Limb (tissue), 2 donors: ENCODE data around the gene HOXB4.
A peak's percentile ranks its signal among the peaks of the same experiment; 100 is the strongest.

Experiments
- DNase-seq, 2 donors: peaks; one replicate each; pipeline ENCODE4 v3.0.0-alpha.2; 2016; ENCODE audit errors: extremely low spot score in 2 of 2

Gene HOXB4

DNA sequence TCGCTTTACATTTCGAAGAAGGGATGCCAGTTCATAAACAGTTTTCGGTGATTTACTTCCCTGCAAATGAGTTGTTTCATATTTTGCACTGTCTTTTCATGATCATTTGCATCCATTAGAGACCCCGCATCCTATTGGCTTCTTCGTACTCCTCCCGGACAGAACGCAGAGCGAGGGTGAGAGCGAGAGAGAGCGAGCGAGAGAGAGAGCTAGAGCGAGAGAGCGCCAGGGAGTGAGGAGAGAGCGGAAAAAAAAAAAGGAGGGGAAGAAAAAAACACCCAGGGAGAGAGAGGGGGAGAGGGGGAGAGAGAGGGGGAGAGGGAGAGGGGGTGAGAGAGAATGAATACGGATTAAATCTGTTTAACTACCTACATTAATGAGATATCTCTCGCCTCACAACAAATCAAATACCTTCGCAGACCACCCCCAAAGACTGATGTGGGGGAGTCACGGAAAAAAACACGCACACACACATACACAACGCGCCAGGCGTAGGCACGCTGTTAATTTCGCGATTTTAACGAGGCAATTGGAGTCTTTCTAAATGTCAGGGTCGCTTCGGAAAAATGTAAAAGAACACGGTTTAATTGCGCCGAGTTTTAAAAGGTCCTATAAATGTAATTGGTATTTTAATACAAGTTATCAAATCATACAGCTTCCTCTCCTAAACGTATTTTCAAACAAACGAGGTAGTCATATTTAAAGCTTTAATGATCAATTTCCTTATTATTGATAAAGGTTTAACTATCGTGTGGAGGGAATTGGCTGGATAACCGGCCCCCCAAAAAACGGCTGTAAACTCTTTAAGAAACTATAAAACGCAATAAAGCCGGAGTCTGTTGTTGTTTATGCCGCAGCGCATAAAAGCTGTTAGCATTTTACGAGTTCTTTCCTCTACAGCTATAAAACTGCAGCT is 37.2 kb upstream of the HOXB4 start, which contains the start of gene HOXB8:
HOXB8 (minus strand) TSS at position 246 of the 916 bp plus-strand sequence. CDS start 588 bp downstream, outside the sequence.
- peak in 1 of 2 donors; percentile 70 for DNase-seq

DNA sequence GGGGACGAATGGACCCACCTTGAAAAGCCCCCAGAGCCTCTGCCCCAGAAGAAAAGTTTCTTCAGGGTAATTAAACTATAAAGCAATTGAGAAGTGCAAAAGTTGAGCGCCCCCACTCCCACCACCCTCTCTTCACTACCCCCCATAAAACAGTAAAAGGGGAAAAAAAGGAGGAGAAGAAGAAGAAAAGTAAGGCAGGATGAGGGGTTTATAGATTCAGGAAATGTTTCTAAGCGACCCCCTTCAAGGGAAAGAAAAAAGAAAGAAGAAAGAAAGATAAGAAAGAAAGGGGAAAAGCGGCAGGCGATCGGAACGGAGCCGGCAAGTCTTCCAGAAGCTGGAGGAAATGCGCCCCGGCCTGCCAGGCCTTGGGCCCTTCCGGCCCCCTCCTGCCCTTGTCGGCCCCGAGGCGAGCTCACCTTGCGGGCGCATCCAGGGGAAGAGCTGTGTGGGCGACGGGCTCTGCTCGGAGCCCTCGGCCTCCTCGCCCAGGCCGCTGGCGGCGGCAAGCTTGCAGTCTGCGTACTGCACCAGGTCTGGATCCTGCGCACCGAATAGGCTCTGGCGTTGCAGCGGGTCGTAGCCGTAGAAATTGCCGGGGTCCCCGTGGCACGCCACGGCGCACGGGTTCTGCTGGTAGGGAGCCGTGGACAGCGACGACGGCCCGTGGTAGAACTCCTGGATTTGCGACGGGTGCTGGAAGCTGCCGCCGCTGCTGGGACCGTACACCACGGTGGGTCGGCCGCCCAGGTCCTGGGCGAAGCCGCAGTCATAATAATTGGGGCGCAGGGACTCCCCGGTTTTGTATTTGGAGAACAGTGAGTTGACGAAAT is 35.9 kb upstream of the HOXB4 start:
- no peak for DNase-seq

DNA sequence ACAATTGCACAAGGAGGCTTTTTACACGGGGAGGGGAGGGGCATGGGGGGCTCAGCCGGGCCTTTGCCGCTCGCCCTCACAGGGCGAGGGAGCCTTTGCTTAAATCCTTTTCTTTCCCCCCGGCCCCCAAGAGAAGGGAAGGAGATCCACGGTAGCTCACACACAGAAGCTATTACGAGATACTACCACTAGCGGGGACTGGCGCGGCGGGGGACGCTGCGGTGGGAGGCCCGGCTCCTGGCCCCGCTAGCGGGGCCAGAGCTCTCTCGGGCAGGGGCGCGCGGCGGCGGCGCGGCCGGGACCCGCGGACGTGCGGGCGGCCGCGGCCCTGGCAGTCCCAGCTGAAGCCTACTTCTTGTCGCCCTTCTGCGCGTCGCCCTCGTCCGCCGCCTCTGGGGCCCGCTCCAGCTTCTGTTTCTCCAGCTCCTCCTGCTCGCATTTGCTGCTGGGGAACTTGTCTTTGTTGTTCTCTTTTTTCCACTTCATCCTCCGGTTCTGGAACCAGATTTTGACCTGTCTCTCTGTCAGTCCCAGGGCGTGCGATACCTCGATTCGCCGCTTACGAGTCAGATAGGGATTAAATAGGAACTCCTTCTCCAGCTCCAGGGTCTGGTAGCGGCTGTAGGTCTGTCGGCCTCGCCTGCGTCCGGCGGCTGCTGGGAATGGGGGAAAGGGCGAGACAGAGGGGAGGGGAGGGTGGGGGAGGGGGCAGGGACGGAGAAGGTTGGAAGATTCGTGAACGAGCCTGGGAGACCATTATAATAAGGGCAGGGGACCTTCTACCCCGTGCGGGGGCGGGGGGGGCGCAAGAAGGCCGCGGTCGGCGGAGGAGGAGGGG is 34.9 kb upstream of the HOXB4 start:
- DNase-seq = no peak

DNA sequence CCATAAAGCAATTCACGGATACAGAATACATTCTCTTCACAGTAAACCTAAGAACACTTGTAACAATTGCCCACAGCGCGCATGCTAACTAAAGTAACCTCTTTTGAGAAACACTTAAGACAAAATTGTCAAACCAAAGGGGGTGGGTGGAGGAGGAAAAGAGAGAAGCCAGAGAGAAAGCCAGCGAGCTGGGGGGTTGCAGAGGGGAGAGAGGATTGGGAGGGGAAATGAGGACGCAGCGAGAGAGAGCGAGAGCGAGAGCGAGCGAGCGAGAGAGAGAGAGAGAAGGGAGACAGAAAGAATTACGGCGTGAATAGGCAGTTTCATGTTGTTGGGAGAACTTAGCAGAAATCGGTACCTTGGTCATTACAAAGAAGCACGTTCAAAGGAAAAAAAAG is 34.3 kb upstream of the HOXB4 start:
- no peak for DNase-seq

DNA sequence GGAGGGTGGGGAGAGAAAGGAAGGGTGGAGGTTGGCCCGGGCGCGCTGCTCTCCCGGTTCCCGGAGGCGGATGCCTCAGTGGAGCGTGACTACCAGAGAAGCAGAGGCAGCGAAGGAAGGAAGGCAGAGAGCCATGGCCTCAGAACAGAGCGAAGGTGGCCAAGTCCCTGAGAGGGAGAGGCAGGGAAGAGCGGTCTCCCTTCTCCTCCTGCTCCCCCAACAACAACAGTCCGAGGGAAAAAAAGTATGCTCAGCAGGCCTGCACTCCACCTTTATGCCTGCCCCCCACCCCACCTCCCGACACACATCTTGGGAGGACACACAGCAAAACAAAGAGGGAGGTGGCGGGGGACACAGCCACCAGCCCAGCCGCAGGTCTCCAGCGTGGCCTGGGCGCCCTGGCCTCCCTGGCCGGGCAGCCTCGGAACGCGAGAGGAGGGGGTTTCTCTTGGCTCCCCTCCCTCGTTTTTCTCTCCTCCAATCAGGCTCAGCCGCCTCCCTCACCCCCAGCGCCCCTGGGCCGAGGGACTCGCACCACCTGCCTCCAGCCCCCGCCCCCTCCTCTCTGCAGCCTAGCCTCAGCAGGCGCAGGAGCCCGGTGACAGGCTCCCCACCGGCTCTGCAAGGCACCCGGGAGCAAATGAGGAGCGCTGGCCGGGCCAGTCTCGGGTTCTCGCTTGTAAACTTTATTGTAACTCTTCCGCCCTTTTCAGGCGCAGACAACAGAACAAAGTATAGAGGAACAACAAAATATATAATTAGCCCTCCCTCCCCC is 33.7 kb upstream of the HOXB4 start:
- peak in 1 of 2 donors; percentile 85 for DNase-seq

DNA sequence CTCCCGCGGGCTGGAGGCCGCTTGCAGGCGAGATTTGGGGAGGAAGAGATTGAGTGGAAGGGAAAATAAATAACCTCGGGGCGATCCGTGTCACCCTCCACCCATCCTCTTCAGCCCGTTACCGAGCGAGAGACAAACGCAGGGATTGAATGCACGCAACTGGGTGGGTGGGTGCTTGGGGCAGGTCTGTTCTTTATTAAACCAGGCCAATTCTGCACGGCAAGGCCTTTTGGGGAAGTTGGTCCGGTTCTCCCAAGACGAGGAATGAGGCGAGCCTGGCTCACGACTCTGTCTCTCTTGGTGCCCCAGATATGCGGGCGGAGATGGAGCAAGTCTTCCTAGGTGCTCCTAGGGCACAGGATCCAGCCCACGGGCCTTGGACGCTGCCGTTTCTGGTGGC is 33.1 kb upstream of the HOXB4 start:
- DNase-seq = no peak

DNA sequence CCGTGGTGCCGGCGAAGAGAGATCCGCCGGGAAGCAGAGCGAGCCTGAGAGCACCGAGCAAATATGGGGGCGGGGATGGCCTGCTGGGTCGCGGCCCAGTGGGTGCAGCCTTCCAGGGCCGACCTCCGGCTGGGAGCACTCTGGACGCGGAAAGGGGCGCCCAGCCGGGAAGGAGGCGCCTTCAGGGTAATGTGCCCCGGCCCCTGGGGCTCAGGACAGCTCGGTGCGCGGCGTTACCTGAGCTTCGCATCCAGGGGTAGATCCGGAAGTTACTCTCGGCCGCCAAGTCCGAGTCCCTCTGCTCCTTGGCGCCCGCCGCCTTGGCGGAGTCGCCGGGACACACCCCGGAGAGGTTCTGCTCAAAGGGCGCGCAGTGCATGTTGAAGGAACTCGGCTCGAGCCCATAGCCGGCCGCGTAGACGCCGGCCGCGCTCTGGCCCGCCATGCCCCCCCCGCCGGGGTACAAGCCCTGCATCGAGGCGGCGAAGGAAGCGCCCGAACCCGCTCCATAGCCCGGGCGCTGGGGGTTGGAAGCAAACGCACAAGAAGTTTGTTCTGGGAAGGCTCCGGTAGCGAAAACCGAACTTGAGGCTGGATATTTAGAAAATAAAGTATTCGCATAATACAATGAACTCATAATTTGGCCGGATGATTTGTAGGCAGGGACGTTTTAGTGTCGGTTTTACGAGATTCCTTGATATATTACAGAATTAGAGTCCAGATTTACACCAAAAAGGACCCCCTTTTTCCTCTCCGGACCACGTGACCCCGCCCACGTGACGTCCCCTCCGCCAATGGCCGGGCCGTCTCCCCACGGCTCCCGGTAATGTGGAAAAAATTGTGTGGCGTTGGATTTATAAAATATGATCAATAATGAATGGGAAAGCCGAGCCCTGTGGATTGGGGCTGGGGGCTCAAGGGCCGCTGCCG is 32.4 kb upstream of the HOXB4 start, which contains the start of gene HOXB7:
HOXB7 (minus strand) TSS at position 736 of the 930 bp plus-strand sequence; CDS start at position 637, 99 bp downstream.
- peak; percentile 47 to 90 for DNase-seq

DNA sequence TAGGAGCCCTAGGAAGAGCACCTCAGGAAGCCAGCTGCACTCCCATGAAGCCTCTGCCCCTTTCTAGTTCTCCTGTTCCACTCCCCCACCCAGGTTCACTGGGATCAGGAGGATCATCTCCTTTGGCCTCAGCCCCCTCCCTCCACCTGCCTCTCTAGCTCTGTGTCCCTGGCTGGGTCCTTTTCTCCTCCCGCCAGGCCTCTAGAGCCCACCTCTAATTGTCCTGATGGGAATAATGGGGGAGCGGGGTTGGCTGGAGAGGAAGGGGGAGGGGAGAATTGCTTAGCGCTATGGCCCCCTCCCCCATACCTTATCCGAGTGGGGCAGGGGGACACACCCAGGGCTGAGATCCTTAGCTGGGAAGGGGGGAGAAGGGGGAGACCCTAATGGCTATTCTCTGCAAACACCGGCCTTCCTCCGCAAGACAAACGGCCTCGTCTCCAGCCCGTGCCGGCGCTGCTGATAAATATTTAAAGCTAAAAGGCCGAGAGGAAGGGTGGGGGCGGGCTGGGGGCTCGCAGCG is 31.7 kb upstream of the HOXB4 start:
- DNase-seq = no peak

DNA sequence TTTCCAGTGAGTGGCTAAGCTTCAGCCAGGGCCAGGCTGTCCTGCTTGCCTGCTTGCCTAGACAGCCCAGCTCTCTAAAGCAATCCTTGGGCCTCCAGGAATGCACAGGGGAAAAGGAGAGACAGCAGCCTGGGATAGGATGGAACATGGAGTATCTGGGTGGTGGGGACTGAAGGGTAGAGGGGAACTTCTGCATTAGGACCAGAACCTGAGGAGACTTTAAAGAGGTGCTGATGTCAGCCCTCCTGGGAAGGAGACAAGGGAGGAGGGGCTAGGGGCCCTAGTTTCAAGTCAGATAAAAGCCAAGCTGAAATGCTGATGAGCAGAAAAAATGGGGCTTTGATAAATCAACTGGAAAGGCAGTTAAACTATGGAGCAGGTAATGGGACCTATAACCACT is 30.9 kb upstream of the HOXB4 start:
- no peak for DNase-seq

DNA sequence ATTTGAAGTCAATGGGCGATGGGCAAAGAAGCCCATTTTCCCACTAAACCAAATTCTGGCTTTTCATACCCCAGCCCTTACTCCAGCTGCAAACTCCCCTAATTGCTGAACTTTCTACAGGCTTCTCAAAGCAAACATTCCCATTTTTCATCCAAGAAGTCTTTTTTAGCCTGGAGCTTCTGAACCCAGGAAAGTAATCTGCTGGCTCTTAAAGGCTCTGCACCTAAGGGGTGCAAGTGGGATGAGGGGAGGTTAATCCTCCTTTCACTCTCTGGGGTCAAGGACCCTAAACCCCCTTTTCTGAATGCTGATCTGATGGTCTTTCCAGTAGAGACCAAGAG is 30.3 kb upstream of the HOXB4 start:
- DNase-seq = no peak

DNA sequence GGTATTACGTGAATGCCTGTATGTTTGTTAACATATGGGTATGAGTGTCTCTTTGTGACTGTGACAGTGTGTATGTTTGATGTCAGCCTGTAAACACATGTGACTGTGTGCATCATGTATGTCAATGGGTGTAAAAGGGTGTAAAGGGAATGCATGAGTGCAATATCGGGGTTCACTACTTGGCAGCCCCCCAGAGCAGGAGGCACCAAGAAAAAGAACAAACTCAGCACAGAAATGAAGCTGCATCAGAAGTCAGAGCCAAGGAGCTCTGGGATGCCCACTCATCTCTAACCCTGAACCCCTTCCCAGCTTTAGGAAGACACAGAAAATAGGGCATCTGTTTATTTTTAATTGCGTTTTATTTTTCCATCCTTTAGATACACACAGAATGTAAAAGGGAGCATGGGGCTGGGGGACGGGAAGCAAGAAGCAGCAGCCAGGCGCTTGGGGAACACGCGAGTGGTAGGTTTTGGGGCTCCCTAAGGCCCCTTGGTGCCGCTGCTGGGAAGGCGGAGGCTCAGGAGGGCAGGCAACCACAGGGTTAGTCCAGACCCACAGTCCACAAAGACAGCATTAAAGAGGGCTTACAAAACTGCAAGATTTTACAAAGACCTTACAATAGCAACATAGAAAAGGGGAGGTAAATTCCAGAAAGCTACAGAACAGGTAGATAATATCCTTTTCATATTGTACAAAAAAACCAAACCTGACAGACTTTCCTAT is 28.9 kb upstream of the HOXB4 start:
- no peak for DNase-seq

DNA sequence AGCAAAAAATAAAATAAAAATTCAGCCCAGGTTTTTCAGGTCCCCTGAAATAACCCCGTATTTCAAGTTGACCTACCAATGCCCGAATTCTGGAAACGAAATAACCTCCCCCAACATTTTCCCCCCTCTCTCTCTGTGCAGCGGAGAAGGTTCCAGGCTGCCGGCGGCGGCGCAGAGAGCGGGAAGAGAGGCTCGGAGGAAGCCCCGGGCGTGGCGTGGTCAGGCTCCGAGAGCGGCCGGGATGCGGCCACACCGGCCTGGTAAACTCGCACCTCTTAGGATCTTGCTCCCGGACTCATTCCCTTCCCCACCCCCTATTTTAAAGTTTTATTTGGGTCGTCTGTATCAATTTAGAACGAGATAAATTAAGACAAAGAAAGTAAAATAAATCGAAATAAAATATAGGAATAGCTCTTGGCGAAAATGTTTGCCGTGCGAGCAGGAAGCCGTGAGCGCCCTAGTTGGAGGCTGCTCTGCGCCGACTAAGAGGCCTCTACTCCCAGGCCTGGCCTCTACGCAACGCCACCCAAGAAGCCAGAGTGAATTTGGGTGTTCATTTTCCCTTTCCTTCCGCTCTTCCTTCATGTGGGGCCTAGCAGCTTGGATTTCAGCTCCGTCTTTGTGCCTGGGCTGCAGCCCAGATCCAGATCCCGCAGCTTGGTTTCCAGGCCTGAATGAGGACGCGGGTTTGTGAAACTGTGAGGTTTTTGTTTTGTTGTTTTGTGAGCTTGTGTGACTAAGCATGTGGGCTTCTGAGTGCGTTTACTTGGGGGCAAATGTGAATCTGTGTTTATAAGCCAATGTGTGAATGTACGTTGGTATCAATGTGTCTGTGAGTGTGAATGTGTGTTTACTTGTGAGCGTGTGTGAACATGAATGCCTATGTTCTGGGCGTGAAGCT is 28.1 kb upstream of the HOXB4 start:
- peak in 1 of 2 donors; percentile 64 for DNase-seq

DNA sequence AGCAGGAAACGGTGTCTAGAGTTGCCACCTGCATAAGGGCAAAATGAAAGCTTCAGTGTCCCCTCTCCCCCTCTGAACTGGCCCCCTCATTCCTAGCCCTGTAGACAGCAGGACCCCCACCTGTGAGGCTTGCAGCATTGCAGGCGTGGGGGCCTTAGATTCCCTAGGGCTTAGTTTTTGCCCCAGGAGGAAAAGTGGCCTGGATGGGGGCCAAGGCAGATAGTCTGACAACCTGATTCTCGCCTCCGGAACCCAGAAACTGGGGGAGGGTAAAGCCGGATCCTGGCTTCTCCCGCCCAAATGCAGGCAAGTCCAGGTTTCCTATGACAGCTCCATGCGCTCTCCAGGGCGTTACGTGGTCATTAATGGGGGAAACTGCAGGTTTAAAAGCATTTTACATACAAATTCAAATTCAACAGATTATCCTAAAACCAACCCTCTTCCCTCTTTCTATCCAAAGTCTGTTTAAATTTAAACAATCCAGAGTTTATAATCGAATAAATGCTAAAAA is 27.3 kb upstream of the HOXB4 start:
- DNase-seq = peak in 1 of 2 donors; percentile 71

DNA sequence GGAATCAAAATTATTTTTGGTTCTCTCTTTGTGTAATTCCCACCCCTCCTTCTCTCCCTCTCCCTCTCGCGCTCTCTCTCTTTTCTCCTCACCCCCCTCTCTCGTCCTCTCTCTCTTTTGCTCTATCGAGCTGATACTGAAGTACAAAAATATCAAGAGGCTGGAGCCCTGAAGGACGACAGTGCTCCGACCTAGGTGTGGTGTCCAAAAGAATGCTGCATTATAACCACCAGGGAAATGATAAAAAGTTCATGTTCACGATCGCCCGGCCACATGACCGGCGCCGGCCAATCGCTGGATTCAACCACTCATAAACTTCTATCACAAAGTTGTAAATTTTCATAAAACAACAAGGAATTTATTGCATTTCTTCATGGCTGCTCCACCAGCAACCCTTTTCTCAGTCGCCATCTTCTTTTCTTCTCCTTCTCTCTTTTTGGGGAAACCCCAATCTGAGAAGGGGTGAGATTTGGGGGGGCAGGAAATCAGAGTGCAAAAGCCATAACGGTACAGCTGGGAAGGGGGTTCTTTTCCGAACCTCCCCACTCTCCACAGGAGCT is 26.7 kb upstream of the HOXB4 start, which contains the start of gene HOXB6:
HOXB6 (minus strand) TSS at position 217 of the 560 bp plus-strand sequence. CDS start 6,836 bp downstream, outside the sequence.
- peak in 1 of 2 donors; percentile 75 for DNase-seq

DNA sequence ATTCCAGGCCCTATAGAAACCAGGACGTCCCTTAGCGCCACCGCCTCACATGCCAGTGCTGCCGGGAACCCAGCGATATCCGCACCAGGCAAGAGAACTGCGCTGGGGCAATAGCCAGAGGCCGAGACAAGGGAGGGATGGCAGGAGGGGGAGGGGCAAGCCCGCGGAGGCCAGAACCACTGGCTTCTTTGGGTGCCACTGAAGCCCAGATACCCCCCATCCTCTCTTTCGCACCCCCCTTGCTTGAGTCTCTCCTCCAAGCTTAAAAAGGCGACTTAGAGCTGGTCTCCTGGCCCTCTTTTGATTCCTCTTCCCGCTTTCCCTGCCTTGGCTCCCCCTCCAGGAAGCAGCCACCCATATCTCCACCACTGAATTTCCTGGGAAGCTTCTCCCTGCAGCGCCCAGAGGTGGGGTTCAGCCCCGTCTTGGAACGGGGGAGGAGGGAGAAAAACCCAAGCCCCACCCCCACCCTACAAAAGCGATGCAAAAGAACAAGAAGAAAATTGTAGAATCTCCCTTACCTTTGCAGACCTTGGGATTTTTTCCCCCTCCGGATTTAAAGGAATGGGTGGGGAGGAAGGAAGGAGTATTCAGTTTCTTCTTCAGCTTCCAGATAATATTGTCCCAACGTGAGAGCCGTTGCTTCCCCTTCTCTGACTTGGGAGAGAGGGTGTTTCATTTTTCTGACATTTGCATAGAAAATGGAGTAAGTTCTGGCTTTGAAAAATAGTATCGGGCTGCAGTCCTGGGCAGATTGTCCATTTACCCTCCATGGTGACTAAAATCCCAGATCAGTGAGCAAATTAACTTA is 26.0 kb upstream of the HOXB4 start:
- peak in 1 of 2 donors; percentile 72 for DNase-seq
